Germinal center (tissue), 1 donor: ENCODE measurements around the gene NCOR1.
"Not testable (repeated sequence)": the region's sequence is repeated elsewhere in the genome, so short reads cannot be mapped to it uniquely, and the experiment has no call there.

ENCODE experiments used
- DNase-seq: peaks from one replicate; pipeline ENCODE4 v3.0.0; 2012; ENCODE audit warnings: mixed read lengths, low spot score

NCOR1 gene

DNA sequence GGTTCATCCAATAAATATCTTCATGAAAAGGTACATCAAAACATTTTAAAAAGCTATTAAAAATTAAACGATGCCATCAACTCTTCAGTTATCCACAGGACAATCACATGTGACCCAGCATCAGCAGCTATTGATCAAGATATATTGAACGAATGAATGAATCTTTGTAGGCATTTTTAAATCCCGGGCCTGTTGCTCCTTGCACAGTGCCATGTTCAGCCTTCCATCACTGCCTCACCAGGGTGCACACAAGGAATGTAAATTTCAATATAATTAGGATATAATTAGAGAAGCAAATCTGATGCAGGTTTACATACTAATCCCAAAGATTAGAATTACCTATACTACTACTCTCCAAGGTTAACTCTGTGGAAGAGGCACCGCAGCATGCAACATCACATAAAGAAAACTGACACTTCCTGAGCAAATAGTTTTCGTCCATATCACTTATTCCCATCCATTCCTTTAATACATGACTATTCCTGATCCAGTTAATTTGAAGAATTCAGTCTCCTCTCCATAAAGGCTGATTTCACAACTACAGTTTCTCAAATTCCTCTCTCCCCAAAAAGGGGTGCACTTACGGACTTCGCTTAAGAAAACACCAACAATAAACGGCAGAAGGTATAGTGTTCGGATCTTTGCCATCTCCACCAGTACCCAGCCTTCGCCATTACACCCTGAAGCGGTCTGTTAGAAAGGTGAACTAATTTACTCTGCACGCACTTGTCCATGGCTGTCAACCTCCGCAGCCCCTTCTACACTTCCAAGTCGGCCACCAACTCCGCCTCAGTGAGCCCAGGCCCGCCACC, 938 bp downstream of the NCOR1 start:
- peak; percentile 54 for DNase-seq

DNA sequence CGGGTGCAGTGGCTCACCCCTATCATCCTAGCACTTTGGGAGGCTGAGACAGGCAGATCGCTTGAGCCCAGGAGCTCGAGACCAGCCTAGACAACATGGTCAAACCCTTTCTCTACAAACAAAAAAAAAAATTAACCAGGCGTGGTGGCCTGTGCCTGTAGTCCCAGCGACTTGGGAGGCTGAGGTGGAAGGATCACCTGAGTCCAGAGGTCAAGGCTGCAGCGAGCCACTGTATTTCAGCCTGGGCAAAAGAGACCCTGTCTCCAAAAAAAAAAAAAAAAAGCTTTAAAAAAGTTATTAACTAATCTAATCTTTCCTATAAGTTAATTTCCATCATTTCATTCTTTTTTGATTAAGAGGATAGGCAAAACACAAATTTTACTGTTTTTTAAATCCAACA, 2.5 kb downstream of the NCOR1 start:
- no peak for DNase-seq

DNA sequence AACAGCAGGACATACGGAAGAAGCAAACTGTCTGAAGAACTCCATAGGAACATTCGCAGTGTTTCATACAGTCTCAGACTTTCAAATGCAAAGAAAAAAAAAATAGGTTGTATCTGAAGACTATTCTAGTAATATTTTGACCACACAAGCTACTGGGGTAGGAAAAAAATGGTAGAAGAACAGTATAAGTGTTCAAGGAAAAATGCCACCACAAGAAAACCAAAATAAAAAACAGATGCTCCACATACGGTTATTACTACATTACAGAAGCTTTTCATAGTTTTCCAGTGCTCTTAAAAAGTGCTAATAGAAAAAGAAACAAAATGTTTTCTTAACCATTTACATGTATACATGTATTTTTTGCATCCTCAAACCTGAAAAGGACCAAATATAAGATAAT, 3.7 kb downstream of the NCOR1 start:
- DNase-seq: no peak

DNA sequence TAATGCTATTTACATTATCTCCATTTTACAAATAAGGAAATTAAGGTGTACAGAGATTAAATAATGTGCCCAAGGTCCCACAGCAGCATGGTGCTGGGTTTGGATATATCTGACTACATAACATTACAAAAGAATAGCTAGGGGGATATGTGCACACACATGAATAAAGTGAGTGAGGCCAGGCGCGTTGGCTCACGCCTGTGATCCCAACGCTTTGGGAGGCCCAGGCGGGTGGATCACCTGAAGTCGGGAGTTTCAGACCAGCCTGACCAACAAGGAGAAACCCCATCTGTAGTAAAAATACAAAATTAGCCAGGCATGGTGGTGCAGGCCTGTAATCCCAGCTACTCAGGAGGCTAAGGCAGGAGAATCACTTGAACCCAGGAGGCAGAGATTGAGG, 10.6 kb downstream of the NCOR1 start:
- DNase-seq: not testable (repeated sequence)

DNA sequence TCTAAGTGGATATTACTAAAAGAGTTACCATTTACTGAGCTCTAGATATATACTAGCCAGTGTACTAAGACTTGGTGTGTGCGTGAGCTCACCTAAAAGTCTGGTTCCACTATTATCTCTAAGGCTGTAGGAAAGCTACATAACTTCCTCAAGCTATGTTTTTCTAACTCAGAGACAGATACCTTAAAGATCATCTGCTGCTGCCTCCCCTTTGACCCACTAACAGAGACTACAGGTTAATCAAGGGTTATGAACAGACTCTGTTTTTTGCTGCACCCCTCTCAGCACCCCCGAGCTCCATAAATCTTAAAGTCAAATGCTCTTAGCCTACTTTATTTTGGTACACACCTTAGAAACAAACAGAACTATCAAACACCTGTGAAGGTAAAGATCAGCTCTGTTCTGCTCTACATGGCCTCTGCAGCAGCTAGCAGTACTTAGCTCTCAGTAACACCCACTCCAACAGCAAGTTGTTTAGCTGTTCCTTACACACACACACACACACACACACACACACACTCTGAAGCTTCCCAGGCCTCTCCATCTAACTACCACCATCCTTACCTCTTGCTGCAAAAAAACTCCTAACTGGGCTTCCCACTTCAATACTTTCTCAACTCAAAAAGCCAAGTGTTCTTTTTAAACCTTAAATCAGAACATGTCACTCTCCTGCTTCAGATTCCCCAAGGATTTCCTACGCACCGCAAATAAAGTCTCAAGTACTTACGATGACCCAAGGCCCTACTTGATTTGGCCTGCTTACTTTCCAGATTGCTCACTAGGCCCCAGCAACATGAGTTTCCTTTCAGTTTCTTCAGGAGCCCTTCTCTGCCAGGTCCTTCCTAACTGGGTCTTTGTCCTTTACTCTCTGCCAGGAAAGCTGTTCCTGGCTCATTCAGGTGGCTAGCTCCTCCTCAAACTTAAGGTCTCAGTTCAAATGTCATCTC, 12.5 kb downstream of the NCOR1 start:
- DNase-seq: not testable (repeated sequence)

DNA sequence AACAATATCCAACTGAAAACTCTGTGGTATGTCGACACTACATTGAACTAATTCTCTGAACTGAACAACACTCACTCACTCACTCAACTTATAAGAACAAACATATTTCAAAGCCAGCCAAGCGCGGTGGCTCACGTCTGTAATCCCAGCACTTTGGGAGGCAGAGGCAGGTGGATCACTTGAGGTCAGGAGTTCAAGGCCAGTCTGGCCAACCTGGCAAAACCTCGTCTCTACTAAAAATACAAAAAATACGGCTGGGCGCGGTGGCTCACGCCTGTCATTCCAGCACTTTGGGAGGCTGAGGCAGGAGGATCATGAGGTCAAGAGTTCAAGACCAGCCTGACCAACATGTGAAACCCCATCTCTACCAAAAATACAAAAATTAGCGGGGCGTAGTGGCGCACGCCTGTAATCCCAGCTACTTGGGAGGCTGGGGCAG, 13.6 kb downstream of the NCOR1 start:
- not testable (repeated sequence) for DNase-seq

DNA sequence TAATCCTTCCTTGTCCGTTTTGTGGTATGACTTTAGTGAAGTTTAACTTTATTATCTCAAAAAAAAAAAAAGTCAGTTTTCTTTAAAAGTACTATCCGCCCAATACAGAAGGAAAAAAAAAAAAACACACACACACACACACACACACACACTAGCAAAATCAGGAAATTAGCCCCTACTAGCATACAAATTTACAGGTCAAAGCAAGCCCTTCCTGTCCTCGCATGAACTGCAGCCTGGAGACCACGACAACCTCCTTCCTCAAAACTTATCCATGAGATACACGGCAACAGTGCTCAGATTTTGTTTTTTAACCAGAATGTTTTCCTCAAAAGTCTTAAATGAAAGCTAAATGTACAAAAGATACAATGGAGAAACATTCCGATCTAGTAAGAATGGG, 16.2 kb downstream of the NCOR1 start:
- DNase-seq: no peak

DNA sequence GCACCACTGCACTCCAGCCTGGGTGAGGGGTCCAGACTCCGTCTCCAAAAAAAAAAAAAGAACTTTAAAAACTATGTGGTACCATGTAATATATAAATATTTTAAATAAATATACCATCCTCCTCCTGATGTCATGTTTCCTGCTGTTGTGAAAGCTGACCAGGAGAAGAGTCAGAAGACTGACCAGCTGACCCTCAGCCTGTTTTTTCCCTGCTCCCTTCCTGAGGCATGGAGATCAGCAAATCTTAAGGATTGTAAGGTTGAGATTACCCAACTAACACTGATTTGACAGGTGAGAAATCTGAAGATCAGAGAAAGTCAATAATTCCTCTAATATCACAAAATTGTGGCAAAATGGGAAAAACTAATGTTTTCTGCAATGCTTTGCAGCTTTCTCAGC, 18.1 kb downstream of the NCOR1 start:
- no peak for DNase-seq

DNA sequence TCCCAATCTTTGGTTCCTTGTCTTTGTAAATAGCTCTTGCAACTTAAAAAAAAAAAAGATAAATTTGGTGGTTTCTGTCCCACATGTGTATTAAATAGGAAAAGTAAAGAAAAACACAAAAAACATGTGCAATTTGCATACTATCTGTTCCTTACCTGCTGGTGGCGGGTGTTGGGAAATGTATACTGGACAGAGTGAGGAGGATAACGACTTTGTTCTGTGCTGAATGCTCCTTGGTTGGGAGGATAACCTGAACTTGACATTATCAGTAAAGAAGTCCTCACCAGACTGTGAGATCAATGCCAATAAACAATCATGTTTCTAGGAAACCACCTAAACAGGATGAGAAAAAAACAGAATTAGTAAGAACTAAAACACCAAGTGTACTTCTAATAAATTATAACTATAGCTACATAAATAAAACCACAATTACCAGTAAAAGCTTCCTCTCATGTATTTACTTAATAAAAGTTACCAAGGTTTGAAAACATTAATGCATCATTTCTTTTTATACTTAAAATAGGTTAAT, 21.0 kb downstream of the NCOR1 start:
- DNase-seq: not testable (repeated sequence)

DNA sequence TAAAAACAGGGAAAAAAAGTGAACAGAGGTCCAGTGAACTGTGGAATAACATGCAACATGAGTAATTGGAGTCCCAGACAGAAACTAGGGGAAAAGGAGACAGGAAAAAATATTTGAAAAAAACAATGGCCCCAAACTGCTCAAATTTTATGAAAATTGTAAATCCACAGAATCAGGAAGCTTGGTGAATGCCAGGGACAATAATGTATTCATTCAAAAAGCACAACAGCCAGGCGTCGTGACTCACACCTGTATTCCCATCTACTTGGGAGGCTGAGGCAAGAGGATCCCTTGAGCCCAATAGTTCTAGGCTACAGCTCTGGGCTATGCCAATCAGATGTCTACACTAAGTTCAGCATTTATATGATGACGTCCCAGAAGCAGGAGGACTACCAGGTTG, 23.7 kb downstream of the NCOR1 start:
- DNase-seq: no peak

DNA sequence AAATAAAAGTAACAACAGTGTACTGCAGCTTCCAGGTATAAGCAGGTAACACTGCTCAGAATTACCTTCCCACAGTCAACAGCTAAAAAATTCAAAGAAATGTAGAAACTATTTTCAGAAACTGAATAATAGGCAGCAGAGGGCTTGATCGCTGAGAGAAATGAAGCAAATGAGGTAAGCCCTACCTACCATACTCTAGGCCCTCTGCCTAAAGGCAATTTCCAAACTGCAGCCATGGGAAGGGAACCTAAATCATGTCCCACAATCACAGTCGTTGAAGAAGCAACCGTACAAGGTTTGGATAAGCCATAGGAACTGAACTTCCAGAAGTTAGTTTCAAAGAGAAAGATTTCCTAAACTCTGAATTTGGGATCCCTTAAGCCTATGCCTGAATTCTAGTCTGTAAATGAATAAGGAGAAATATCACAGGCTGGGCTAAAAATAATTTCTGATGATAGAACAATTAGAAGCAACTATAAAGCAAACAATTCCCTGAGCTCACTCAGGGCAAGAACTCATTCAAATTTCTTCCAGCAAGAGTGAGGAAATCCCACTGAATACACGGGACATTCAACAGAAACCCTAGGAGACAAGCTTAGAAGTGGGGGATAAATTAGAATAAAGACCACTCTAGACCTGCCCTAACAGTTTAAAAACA, 24.5 kb downstream of the NCOR1 start:
- no peak for DNase-seq

DNA sequence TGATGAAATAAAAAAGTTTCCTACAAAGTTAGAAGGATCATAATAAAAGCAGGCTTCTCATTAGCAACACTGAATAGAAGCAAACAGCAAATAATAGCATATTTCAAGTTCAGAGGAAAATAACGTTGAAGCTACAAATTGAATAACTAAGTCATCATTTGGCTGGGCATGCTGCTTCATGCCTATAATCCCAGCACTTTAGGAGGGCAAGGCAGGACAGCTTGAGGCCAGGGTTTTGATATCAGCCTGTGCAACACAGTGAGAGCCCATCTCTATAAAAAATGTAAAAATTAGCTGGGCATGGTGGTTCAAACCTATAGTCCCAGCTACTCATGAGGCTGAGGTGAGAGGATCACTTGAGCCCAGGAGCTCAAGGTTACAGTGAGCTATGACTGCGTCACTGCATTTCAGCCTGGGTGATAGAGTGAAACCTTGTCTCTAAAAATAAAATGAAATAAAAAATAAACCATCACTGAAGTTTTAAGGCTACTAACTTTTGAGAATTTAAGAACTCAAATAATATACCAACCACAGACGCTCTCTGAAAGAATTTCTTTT, 25.5 kb downstream of the NCOR1 start:
- no peak for DNase-seq

DNA sequence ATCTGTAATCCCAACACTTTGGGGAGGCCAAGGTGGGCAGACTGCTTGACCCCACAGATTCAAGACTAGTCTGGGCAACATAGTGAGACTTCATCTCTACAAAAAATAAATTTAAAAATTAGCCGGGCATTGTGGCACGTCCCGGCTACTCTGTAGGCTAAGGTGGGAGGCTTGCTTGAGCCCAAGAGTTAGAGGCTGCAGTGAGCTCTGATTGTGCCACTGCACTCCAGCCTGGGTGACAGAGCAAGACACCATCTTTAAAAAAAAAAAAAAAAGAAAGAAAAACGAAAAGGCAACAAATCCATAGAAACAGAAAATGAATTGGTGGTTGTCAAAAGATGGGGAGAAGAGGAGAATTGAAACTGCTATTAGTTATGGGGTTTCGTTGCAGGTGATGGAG, 27.7 kb downstream of the NCOR1 start:
- no peak for DNase-seq

DNA sequence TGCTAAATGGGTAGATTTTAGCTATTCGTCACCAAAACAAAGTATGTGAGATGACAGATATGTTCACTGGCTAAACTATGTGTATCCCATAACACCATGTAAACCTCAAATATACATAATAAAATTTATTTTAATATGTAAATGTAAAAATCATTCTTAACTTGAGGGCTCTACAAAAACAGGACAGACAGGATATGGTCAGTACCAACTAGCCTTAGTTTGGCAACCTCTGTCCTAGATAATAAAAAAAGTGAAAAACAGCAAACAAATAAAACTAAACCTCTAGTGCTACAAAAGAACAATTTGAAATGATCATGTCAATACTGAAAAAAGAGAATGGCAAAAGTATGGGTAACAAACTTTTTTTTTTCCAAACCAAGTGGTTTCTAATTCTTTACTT, 33.8 kb downstream of the NCOR1 start:
- no peak for DNase-seq

DNA sequence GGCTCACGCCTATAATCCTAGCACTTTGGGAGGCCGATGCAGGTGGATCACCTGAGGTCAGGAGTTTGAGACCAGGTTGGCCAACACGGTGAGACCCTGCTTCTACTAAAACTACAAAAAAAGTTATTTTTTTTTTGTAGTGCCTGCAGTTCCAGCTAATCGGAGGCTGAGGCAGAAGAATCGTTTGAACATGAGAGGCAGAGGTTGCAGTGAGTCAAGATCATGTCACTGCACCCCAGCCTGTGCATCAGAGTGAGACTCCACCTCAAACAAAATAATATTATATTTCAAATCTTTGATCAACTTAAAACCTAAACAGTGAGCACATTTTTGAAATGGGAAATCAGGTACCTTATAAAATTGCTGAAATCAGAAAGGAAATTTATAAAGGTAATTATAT, 36.5 kb downstream of the NCOR1 start:
- no peak for DNase-seq

DNA sequence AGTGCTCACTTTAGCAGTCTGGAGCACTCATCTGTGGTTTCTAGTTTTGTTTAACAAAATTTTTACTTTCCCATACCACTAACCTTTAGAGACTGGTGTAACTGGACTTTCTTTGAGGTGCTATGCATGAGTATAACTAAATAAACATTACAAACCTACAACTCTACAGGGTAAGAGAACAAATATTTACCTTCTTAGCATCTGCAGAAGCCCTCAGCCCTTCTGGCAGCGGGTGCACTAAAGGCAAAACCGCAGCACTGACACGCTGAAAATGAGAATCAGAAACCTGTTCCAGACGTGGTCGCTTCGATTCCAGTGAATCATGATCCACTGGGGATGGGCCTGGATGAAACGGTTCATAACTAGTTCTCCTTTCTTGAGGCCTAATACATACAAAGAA, 43.7 kb downstream of the NCOR1 start:
- DNase-seq: no peak

DNA sequence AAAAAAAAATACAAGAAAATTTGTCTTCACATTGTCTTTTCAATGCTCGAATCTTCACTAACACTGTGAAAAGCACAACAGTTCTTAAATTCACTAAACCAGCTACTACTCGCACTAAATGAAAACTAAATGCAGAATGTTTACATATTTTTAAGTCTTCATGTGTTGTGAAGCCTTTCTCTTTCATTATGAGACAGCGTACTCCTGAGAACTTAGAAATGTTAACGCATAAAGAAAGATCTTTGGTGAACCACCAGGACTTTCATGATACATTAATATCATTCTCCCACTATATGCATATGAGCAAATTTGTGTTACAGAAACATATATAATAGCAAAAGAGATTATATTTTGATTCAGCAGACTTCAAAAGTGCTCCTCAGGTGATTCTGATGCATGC, 48.6 kb downstream of the NCOR1 start:
- DNase-seq: not testable (repeated sequence)

DNA sequence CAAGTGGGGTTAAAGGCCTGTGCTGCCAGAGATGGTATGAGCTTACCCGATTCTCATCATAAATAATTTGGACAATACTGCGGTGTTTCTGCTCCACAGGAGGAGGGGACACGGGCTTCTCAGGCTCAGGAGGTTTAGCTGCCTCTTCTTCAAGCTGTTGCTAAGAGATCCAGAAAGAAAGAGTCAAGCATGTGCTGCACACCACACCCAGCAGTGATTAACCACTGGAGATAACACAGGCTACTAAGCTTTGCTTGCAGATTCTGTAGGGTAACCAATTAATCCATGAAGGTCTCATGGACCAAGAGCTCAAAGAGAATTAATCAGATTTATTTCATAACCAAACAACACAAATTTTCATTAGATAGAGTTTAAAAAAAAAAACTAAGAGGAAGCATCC, 56.6 kb downstream of the NCOR1 start:
- DNase-seq: no peak

DNA sequence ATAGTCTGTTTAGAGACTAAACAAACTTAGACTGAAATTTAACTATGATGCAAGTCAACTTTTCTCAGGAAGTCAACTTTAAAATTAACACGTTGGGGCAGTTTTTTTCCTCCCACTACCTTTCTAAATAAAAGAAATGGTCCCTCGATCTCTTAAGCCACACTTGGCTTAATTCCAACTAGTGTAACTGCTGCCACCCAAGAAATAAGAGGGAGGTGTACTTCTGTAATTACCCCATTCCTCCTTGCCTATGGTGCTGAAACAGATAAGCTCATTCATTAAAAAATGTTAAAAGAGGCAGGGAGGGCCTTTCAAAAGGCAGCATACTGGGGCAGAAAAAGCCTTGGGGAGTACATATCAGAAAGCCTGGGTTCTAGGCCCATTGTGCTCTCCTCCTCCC, 59.8 kb downstream of the NCOR1 start:
- DNase-seq: no peak

DNA sequence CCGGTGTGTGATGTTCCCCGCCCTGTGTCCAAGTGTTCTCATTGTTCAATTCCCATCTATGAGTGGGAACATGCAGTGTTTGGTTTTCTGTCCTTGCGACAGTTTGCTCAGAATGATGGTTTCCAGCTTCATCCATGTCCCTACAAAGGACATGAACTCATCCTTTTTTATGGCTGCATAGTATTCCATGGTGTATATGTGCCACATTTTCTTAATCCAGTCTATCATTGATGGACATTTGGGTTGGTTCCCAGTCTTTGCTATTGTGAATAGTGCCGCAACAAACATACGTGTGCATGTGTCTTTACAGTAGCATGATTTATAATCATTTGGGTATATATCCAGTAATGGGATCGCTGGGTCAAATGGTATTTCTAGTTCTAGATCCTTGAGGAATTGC, 63.0 kb downstream of the NCOR1 start:
- DNase-seq: not testable (repeated sequence)

DNA sequence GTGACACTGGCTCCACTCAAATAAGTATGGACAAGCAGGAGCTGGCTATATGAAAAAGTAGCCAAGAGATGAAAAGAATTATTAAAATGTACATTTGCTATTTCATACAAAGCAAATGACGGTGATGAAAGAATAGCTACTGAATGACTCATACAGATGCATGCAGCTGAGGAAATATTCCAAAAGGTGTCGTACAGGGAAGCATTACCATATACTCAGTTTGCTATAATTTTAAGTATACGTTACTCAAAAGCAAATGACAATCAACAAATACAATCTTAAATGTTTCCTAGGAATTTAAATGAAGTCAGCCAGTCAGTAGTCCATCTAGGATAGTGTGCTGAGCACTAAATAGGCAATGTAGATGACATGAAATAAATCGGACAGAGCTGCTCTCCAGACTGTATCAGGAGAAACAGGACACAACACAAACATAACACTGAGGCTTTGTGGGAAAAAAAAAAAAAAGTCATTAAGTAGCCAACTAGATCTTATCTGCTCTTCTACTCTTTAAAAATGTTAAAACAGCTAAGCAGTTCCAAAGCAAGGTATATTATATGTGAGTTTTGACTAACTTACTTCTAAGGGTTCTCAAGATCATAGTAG, 65.0 kb downstream of the NCOR1 start:
- DNase-seq: no peak

DNA sequence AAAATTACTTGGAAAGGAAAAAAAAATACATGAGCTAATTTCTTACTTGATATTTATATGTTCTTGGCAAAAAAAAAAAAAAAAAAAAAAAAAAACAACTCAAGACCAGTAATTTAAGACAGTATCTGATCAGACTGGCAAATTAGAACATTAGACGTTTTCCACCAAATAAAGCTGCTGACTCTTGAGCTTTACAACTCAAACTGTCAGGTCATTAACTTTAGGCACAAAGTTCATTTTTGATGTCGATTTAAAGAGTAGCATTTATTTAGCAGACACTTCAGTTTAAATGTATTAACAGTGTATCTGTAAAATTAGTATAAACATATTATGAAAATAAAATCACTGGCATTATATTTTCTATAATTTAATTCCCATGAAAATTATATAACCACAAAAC, 66.7 kb downstream of the NCOR1 start:
- no peak for DNase-seq
